ENCODE results near the gene CPEB2. TPM values are rescaled to one million over a fixed set of nuclear protein-coding genes. Genes with fewer than 3 reads are reported as not detected.

CPEB2 gene
- total and polyA plus RNA-seq, 2 of the 8 experiments (the other 6 are each of a cell fraction or from before 2014, with no cell fraction given) = 0.39 to 1.9 TPM

DNA sequence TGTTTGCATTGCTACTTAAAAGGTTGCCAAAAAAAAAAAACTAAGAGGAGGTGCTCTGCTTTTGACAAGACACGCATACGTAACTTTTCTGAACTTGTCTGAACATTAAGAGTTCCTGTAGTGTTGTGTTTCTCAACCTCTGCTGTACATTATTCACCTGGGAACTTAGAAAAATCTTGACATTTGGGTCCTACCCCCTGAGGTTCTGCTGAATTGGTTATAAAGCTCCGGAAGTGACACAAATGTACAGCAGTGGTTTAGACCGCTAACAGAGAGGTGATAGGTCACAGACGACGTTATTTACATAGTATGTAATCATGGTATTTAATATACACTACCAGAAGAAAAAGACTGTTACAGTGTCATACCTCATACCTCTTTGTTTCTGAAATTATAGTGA is 61.1 kb downstream of the CPEB2 start:
- DNase-seq (ENCODE audit: low read depth in 1 of 2, low spot score in 2 of 2) (no peak), FAIRE-seq (no peak)
- Histone ChIP-seq H2BK5ac (ENCODE audit: low read depth, low read length) (no peak overlapping the region), H3K27ac (ENCODE audit: low read depth, low read length) (no peak overlapping the region), H4K8ac (ENCODE audit: extremely low read depth, insufficient read depth, low read length) (no peak overlapping the region), H3K27me3 (replicated peaks in 1 of 4; ENCODE audit: control insufficient read depth in 3 of 4, extremely low read depth in 1 of 4, insufficient read depth in 3 of 4, low read length in 3 of 4) (no peaks in the 10 kb centered on the region), H4K5ac (ENCODE audit: insufficient read length, low read depth, low read length) (no peak overlapping the region), H2BK20ac (ENCODE audit: low read length) (no peak overlapping the region), H2AFZ (ENCODE audit: low read length) (no peak overlapping the region), H2BK15ac (ENCODE audit: low read length) (no peak overlapping the region), H2BK12ac (ENCODE audit: low read depth, low read length) (no peak overlapping the region), H3K23me2 (ENCODE audit: low read depth, low read length) (no peaks in the 10 kb centered on the region; the same call in 1 of the 2 replicates), H4K20me1 (replicated peaks in 1 of 2; ENCODE audit: control insufficient read depth in 1 of 2, insufficient read depth in 2 of 2, low read length in 2 of 2) (no peaks in the 10 kb centered on the region), H2BK120ac (replicated peaks; ENCODE audit: low read depth, low read length) (no peak overlapping the region), H3K56ac (replicated peaks; ENCODE audit: insufficient read length, low read depth, low read length) (no peak overlapping the region), H3K4me3 (ENCODE audit: extremely low read depth in 1 of 4, insufficient read depth in 2 of 4, low read depth in 3 of 4, low read length in 4 of 4) (no peak overlapping the region), H3K4me1 (replicated peaks in 1 of 4; ENCODE audit: control insufficient read depth in 3 of 4, insufficient read depth in 4 of 4, low read length in 3 of 4) (no peaks in the 10 kb centered on the region), H3K79me1 (ENCODE audit: low read depth, low read length) (no peaks in the 10 kb centered on the region), H3K14ac (ENCODE audit: insufficient read length) (no peak overlapping the region), H3K4ac (replicated peaks; ENCODE audit: insufficient read length, low read depth, low read length) (no peak overlapping the region), H2AK5ac (ENCODE audit: low read depth, low read length) (no peak overlapping the region), H3K9me3 (ENCODE audit: insufficient read depth in 2 of 2, low read depth in 1 of 2, low read length in 1 of 2) (peaks cover 4% of the 10 kb centered on the region in 2 experiments; a peak in 3 of 4 replicates), H4K91ac (replicated peaks; ENCODE audit: insufficient read length, low read length) (no peak overlapping the region), H3K18ac (ENCODE audit: extremely low read depth, low read length) (no peak overlapping the region), H3K9ac (replicated peaks in 1 of 4; ENCODE audit: extremely low read depth in 1 of 4, low read depth in 3 of 4, low read length in 3 of 4) (no peak overlapping the region), H3K23ac (ENCODE audit: insufficient read length) (no peak overlapping the region), H3K36me3 (ENCODE audit: control insufficient read depth in 2 of 4, insufficient read depth in 4 of 4, low read length in 3 of 4) (0 out of 8 replicates have a peak, but pooled peaks cover 0 to 3% (median 0%) of the 10 kb centered on the region in 4 experiments), H3K79me2 (ENCODE audit: control insufficient read depth in 1 of 2, insufficient read depth in 2 of 2, low read length in 2 of 2) (no peaks in the 10 kb centered on the region), H3K4me2 (ENCODE audit: insufficient read depth in 1 of 2, low read depth in 2 of 2, low read length in 2 of 2) (no peak overlapping the region)
- CTCF ChIA-PET (ENCODE audit: partially characterized antibody) = no interaction called here
- POLR2A ChIA-PET (ENCODE audit: partially characterized antibody) = no interaction called here
- TF ChIP-seq ZNF274 (IDR thresholded peaks at IDR 0.05; ENCODE audit: borderline replicate concordance, extremely low read depth, low read length) (no peak), HDAC6 (IDR thresholded peaks at IDR 0.05; ENCODE audit: low read depth, low read length) (no peak), JUN (IDR thresholded peaks at IDR 0.05; ENCODE audit: low read depth, low read length) (no peak), YY1 (IDR thresholded peaks at IDR 0.05; ENCODE audit: low read depth, low read length) (no peak), TCF12 (IDR thresholded peaks at IDR 0.05; ENCODE audit: low read depth, low read length) (no peak), SIX5 (IDR thresholded peaks at IDR 0.05; ENCODE audit: low read depth, low read length) (no peak), CBX5 (IDR thresholded peaks at IDR 0.05; ENCODE audit: low read depth, low read length) (no peak), MAFK (IDR thresholded peaks at IDR 0.05; ENCODE audit: low read depth, low read length) (no peak)
- WGBS, 2 experiments (ENCODE audit: extremely low coverage in 1 of 2, insufficient coverage in 1 of 2, insufficient read length in 1 of 2, insufficient replicate concordance in 2 of 2, low coverage in 1 of 2, low lambda C conversion rate in 2 of 2, missing lambda C conversion rate in 1 of 2) = 87% methylated on average over 6 of the region's 6 CpGs; no CpG with 5 or more reads in 1 of the 2 experiments

Data from H1 (cell line).